Heart right ventricle (tissue), 16 donors: Measurements from ENCODE around the gene OR51B2. TPM values are rescaled to one million over a fixed set of nuclear protein-coding genes. Genes with fewer than 3 reads are reported as not detected.

Source experiments
- ATAC-seq, 8 donors: fragments of 200-7000 bp; cut with Tn5 transposase; one replicate each; pipeline ENCODE4 v1.9.1; 2020; ENCODE audit warnings: mild to moderate bottlenecking in 8 of 8, moderate library complexity in 8 of 8, moderate number of reproducible peaks in 1 of 8
- DNase-seq, 2 donors: peaks; one replicate each; pipeline ENCODE4 v3.0.0-alpha.2; 2020
- H3K27ac ChIP-seq, 10 donors: fragments of 200-600 bp; sonication (generic) in 2 of 10; one replicate each; pipeline versions ENCODE4 v1.5.0 to v1.8.0; 2020 to 2022; ENCODE audit warnings: mild to moderate bottlenecking in 3 of 10
- H3K27me3 ChIP-seq, 7 donors: fragments of 200-600 bp; one replicate each; pipeline ENCODE4 v1.8.0; 2021 to 2022; ENCODE audit warnings: mild to moderate bottlenecking in 2 of 7
- H3K36me3 ChIP-seq, 9 donors: fragments of 200-600 bp; sonication (generic) in 1 of 9; one replicate each; pipeline versions ENCODE4 v1.5.0 to v1.8.0; 2020 to 2022; ENCODE audit warnings: mild to moderate bottlenecking in 2 of 9
- H3K4me1 ChIP-seq, 9 donors: fragments of 200-600 bp; sonication (generic) in 1 of 9; one replicate each; pipeline versions ENCODE4 v1.5.0 to v1.8.0; 2020 to 2022; ENCODE audit warnings: mild to moderate bottlenecking in 4 of 9
- H3K4me3 ChIP-seq, 10 donors: fragments of 200-600 bp; sonication (generic) in 2 of 10; one replicate each; pipeline versions ENCODE4 v1.5.0 to v1.8.0; 2020 to 2022; ENCODE audit warnings: mild to moderate bottlenecking in 7 of 10, moderate library complexity in 2 of 10
- H3K9me3 ChIP-seq, 11 donors: fragments of 200-600 bp in 10 of 11; sonication (generic) in 2 of 11; one replicate each; pipeline versions ENCODE4 v1.5.0 to v1.8.0; 2013 to 2022; ENCODE audit warnings: mild to moderate bottlenecking in 2 of 11, control low read depth in 1 of 11, moderate library complexity in 1 of 11
- CTCF ChIP-seq, 9 donors: fragments of 200-600 bp; sonication (generic) in 2 of 9; IDR thresholded peaks; one replicate each; pipeline versions ENCODE4 v1.5.0 to v1.8.0; 2021 to 2022; ENCODE audit warnings: antibody characterized with exemption in 9 of 9, mild to moderate bottlenecking in 5 of 9, moderate library complexity in 1 of 9
- WGBS, 2 donors: extraction: QIAGEN DNeasy Blood & Tissue Kit; methylation state at CpG; one replicate each; pipeline ENCODE4 v1.1.7; 2013; ENCODE audit warnings: inconsistent platforms in 1 of 2; 5-methylcytosine and 5-hydroxymethylcytosine counted together
- intact Hi-C, 10 donors: fragments of 100-400 bp; cut with DNase I; formaldehyde crosslinking; loops; one replicate each; pipeline versions ENCODE4 v1.11.1 to v1.14.2; 2022
- polyA plus RNA-seq, 2 donors: library from polyadenylated mRNA; stranded (reverse); fragments of 200-250 nt; gene quantifications; one replicate each; pipeline ENCODE4 v1.2.3, GENCODE V29; 2013
- total RNA-seq, 10 donors: library from RNA; stranded (reverse); fragmentation: NEBNext Ultra II Directional in 3 of 10; extraction: Animal tissue kit (Norgen Biotek cat#: 25700) in 3 of 10; gene quantifications; one replicate each; pipeline versions ENCODE4 v1.2.1 to v1.2.4, GENCODE V29; 2021 to 2023
- donor health status: Arrhythmogenic right ventricular cardiomyopathy.
- donor health status: ischemic (EF 13 %, LVEDD 7.1; RV severe dilation, severe dysfunction).
- donor health status: healthy with polysubstance abuse.
- donor health status: DM: no; HTN: yes; CAD: no.
- donor health status: DM: no; HTN: no; CAD: no.
- donor health status: ischemic (EF 25% LVEDD 6.9; RV normal size, moderate dysfunction).
- donor health status: ischemic (EF 25% LVEDD 5.7; RV mildly dilated, moderate dysfunction).
- donor health status: healthy.
- donor health status: DM: yes; HTN: yes; CAD: no.
- donor health status: Ischemic cardiomyopathy.
- donor health status: ischemic (EF 35%, LVEDD 5.7; RV mildly dilated, moderate dysfunction).
- donor health status: nonischemic (EF 11% LVEDD 7.7; RV severe dilation, severe dysfunction).
- donor health status: DM: yes; HTN: yes; CAD: no.
- donor health status: PGD.
- donor health status: ischemic (EF 29% LVEDD 5.4; RV normal size, mild dysfunction).
- donor health status: nonischemic (EF 23%, LVEDD 6.1; RV moderate dilation, normal function).

The OR51B2 gene
- total and polyA plus RNA-seq, 12 donors = not detected

- H3K4me3 ChIP-seq = no peak overlapping the region
- WGBS, 2 donors = 83 to 86% methylated on average over 4 of the region's 4 CpGs
- ATAC-seq = no peak
- no peak overlapping the region for H3K27ac ChIP-seq
- no peak for TF ChIP-seq CTCF (IDR thresholded peaks at IDR 0.05)
- H3K36me3 ChIP-seq = no peaks in the 10 kb centered on the region
- peaks cover 0 to 2% (median 0%) of the 10 kb centered on the region in 7 donors for H3K27me3 ChIP-seq
- no peaks in the 10 kb centered on the region for H3K4me1 ChIP-seq
- intact Hi-C loops = loop anchor here in 1 of 10 donors (10.0 kb wide), 1 partner anchor 75 kb away; the partner anchor contains the start of gene OR51V1
- DNase-seq = no peak
- no peaks in the 10 kb centered on the region for H3K9me3 ChIP-seq
These were observed 44.5 kb downstream of the OR51B2 start for GRCh38 chr11:5279471-5280090.

GRCh38 chr11:5277807-5278382 is 46.2 kb downstream of the OR51B2 start:
- Histone ChIP-seq H3K4me1 (no peaks in the 10 kb centered on the region), H3K27ac (no peak overlapping the region), H3K9me3 (no peaks in the 10 kb centered on the region), H3K36me3 (no peaks in the 10 kb centered on the region), H3K27me3 (peaks cover 0 to 2% (median 0%) of the 10 kb centered on the region in 7 donors), H3K4me3 (no peak overlapping the region)
- DNase-seq = no peak
- intact Hi-C loops = no loop called here
- no peak for ATAC-seq
- TF ChIP-seq CTCF (IDR thresholded peaks at IDR 0.05) = no peak
- WGBS, 2 donors = 44 to 68% methylated on average over 1 of the region's 1 CpG

- DNase-seq (no peak), ATAC-seq (no peak)
- H3K4me1 ChIP-seq = no peaks in the 10 kb centered on the region
- H3K27me3 ChIP-seq = peaks cover 0 to 2% (median 0%) of the 10 kb centered on the region in 7 donors
- intact Hi-C loops = no loop called here
- H3K36me3 ChIP-seq = no peaks in the 10 kb centered on the region
- 74 to 77% methylated on average over 2 of the region's 2 CpGs for whole genome bisulfite sequencing, 2 donors
- no peak overlapping the region for H3K27ac ChIP-seq
- TF ChIP-seq CTCF (IDR thresholded peaks at IDR 0.05) = no peak
- no peaks in the 10 kb centered on the region for H3K9me3 ChIP-seq
- no peak overlapping the region for H3K4me3 ChIP-seq
These were observed 47.4 kb downstream of the OR51B2 start for GRCh38 chr11:5276697-5277096.

- intact Hi-C loops = no loop called here
- DNase-seq (no peak), ATAC-seq (no peak)
- Histone ChIP-seq H3K27me3 (peaks cover 0 to 2% (median 0%) of the 10 kb centered on the region in 7 donors), H3K4me3 (no peak overlapping the region), H3K36me3 (no peaks in the 10 kb centered on the region), H3K4me1 (no peaks in the 10 kb centered on the region), H3K9me3 (no peaks in the 10 kb centered on the region), H3K27ac (no peak overlapping the region)
- 55 to 56% methylated on average over 6 of the region's 6 CpGs for WGBS, 2 donors
- no peak for TF ChIP-seq CTCF (IDR thresholded peaks at IDR 0.05)
These were observed 48.6 kb downstream of the OR51B2 start for GRCh38 chr11:5275369-5276110.
